NK-92 (cell line): ENCODE results near the gene VILL.
"Not testable (repeated sequence)": the region's sequence is repeated elsewhere in the genome, so short reads cannot be mapped to it uniquely, and the experiment has no call there.

Source experiments
- DNase-seq: peaks from one replicate; lab custom pipeline; 2025; ENCODE audit not compliant: unreplicated experiment; lab: John Stamatoyannopoulos, UW

VILL gene

DNA sequence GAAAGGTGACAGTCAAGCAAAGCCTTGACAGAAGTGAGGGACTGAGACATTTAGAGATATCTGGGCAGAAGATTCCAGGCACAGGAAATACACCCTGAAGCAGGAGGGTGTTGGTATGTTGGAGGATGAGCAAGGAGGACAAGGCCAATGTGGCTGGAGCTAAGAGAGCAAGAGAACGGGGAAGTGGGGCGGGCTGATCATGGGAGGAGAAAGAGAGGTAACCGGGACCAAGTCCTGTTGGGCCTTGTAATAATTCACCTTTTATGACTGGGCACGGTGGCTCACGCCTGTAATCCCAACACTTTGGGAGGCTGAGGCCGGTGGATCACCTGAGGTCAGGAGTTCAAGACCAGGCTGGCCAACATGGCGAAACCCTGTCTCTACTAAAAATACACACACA is 43.0 kb downstream of the VILL start:
- DNase-seq: not testable (repeated sequence)

- DNase-seq: not testable (repeated sequence)
Observed at GRCh38 chr3:38034335-38034734, 43.7 kb downstream of the VILL start.

GRCh38 chr3:38036286-38036685 is 45.7 kb downstream of the VILL start:
- no peak for DNase-seq

DNA sequence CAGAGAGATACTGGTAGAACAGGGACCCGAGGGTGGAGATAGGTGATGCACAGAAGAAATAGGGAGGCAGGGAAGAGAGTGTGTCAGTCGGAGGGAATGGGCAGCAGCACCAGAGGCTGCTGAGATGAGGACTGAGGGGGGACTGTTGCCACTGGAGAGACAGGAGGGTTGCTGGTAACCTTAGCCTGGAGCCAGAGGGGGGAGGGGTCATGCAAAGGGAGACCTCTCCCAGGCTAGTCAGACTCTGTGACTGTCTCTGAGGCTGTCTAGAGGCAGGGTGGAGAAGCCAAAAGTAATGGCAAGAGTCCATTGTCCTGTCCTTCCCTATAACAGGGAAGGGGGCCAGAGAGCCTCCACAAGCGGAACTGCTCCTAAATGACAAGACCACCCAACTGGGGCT is 46.3 kb downstream of the VILL start:
- no peak for DNase-seq

- DNase-seq: no peak
Observed at GRCh38 chr3:38038447-38038911, 47.9 kb downstream of the VILL start.

GRCh38 chr3:38039101-38039898 is 48.7 kb downstream of the VILL start, which contains the start of gene DLEC1:
TSS of gene DLEC1 (plus strand) at chr3:38039208. CDS start at chr3:38039226, 18 bp downstream.
- DNase-seq: no peak

- DNase-seq: no peak
Observed at GRCh38 chr3:38039899-38040261, 49.3 kb downstream of the VILL start.

GRCh38 chr3:38040401-38040800 is 49.8 kb downstream of the VILL start:
- DNase-seq: no peak

- DNase-seq: no peak
Observed at GRCh38 chr3:38043486-38043885, 52.9 kb downstream of the VILL start.

DNA sequence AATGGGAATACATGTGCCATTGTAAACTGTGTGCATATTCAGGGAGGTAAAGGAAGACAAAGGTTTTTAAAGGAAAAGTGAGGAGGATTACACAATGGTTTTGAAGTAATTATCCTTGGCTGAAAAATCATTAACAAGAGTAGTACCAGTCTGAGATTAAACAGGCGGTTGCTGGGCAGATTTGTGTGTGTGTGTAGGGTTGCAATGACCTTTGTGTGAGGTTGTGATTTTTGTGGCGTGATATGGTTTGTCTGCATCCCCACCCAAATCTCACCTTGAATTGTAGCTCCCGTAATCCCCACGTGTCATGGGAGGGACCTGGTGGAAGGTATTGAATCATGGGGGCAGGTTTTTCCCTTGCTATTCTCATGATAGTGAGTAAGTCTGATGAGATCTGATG is 55.4 kb downstream of the VILL start:
- no peak for DNase-seq

GRCh38 chr3:38046821-38047220 is 56.2 kb downstream of the VILL start:
- no peak for DNase-seq

GRCh38 chr3:38047896-38048295 is 57.3 kb downstream of the VILL start:
- no peak for DNase-seq

GRCh38 chr3:38049358-38050126 is 59.0 kb downstream of the VILL start:
- no peak for DNase-seq

- no peak for DNase-seq
Observed at GRCh38 chr3:38051131-38051530, 60.5 kb downstream of the VILL start.

DNA sequence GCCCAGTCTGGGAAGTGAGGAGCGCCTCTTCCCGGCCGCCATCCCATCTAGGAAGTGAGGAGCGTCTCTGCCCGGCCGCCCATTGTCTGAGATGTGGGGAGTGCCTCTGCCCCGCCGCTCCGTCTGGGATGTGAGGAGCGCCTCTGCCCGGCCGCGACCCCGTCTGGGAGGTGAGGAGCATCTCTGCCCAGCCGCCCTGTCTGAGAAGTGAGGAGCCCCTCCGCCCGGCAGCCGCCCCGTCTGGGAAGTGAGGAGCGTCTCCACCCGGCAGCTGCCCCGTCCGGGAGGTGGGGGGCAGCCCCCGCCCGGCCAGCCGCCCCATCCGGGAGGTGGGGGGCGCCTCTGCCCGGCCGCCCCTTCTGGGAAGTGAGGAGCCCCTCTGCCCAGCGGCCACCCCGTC is 62.7 kb downstream of the VILL start:
- DNase-seq: not testable (repeated sequence)

GRCh38 chr3:38053813-38054498 is 63.4 kb downstream of the VILL start:
- DNase-seq: not testable (repeated sequence)

- DNase-seq: no peak
Observed at GRCh38 chr3:38054499-38055001, 64.0 kb downstream of the VILL start.
